ENCODE data around the gene CNNM4.

CNNM4 gene

GRCh38 chr2:96832754-96833507, 72.2 kb downstream of the CNNM4 start:
- DNase-seq (ENCODE audit: low read depth): no peak

- no peak for DNase-seq (ENCODE audit: low read depth)
Observed at GRCh38 chr2:96835830-96836229, 75.1 kb downstream of the CNNM4 start.

GRCh38 chr2:96837575-96837974, 76.9 kb downstream of the CNNM4 start:
- no peak for DNase-seq (ENCODE audit: low read depth)

- no peak for DNase-seq (ENCODE audit: low read depth)
Observed at GRCh38 chr2:96838345-96839292, 77.9 kb downstream of the CNNM4 start.

- peak; percentile 73 for DNase-seq (ENCODE audit: low read depth)
Observed at GRCh38 chr2:96839293-96839874, 78.7 kb downstream of the CNNM4 start.

- no peak for DNase-seq (ENCODE audit: low read depth)
Observed at GRCh38 chr2:96839875-96840850, 79.5 kb downstream of the CNNM4 start.

- DNase-seq (ENCODE audit: low read depth): no peak
Observed at GRCh38 chr2:96841701-96842495, 81.2 kb downstream of the CNNM4 start.

GRCh38 chr2:96842600-96842999, 81.9 kb downstream of the CNNM4 start:
- no peak for DNase-seq (ENCODE audit: low read depth)

GRCh38 chr2:96843538-96844268, 83.0 kb downstream of the CNNM4 start, which contains the start of gene ANKRD23:
ANKRD23 (minus strand) TSS chr2:96844021; CDS start chr2:96843992, 29 bp downstream.
- no peak for DNase-seq (ENCODE audit: low read depth)

GRCh38 chr2:96844405-96844808, 83.7 kb downstream of the CNNM4 start:
- DNase-seq (ENCODE audit: low read depth): no peak

GRCh38 chr2:96846825-96847224, 86.1 kb downstream of the CNNM4 start:
- DNase-seq (ENCODE audit: low read depth): no peak

GRCh38 chr2:96847586-96847985, 86.9 kb downstream of the CNNM4 start:
- no peak for DNase-seq (ENCODE audit: low read depth)

- no peak for DNase-seq (ENCODE audit: low read depth)
Observed at GRCh38 chr2:96848264-96848663, 87.6 kb downstream of the CNNM4 start.

- no peak for DNase-seq (ENCODE audit: low read depth)
Observed at GRCh38 chr2:96852667-96853066, 92.0 kb downstream of the CNNM4 start.

GRCh38 chr2:96853321-96853720, 92.6 kb downstream of the CNNM4 start:
- no peak for DNase-seq (ENCODE audit: low read depth)

GRCh38 chr2:96856776-96857666, 96.3 kb downstream of the CNNM4 start:
- DNase-seq (ENCODE audit: low read depth): peak; percentile 24

GRCh38 chr2:96857667-96858372, 97.1 kb downstream of the CNNM4 start, which contains the start of gene ANKRD39:
ANKRD39 (minus strand) TSS chr2:96858016; CDS start chr2:96857987, 29 bp downstream.
- DNase-seq (ENCODE audit: low read depth): peak; percentile 97

- no peak for DNase-seq (ENCODE audit: low read depth)
Observed at GRCh38 chr2:96859099-96859649, 98.5 kb downstream of the CNNM4 start.
